Prostate gland (tissue), 2 donors: ENCODE results near the gene GREB1.

Experiments used
- POLR2A ChIP-seq: fragments of 450-650 bp; IDR thresholded peaks from one replicate; pipeline ENCODE4 v1.6.1; 2016; ENCODE audit warnings: antibody characterized with exemption, mild to moderate bottlenecking
- POLR2AphosphoS5 ChIP-seq: sonication (generic); formaldehyde crosslinking; IDR thresholded peaks from one replicate; pipeline ENCODE4 v1.6.1; 2017; ENCODE audit warnings: antibody characterized with exemption
- TF ChIP-seq, protein P1 (sequence below), 4 experiments: fragments of 200-600 bp in 2 of 4; fragments of 450-650 bp in 2 of 4; sonication (generic) in 2 of 4; IDR thresholded peaks; 1 replicate in 3 of 4; 2 replicates in 1 of 4; pipeline ENCODE4 v1.5.1; 2016 to 2019; ENCODE audit warnings: antibody characterized with exemption in 4 of 4, mild to moderate bottlenecking in 2 of 4, moderate library complexity in 2 of 4

DNA sequence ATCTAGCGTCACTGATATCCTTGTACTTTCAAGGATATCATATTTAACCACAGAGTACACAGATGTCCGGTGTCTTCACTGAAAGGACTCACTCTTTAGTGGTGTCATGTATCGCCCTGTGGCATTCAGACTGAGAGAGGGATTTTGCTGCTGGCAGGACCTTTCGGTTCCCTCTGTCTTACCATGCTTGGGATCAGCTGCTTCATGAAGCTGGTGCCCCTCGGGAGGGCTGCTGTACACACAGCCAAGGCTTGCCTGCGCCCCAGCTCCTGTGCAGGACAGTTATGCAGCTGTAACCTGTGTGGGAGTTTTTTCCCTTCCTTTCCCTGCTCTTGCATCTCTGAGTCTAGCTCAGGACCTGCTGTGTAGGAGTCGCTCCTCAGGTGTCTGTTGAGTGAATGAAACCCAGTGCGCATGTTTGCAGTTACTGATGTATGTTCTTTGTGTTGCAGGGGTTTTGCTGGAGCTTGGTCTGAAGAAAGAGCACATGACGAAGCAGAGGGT lies 64.4 kb downstream of the GREB1 start:
- TF ChIP-seq, protein P1, sequence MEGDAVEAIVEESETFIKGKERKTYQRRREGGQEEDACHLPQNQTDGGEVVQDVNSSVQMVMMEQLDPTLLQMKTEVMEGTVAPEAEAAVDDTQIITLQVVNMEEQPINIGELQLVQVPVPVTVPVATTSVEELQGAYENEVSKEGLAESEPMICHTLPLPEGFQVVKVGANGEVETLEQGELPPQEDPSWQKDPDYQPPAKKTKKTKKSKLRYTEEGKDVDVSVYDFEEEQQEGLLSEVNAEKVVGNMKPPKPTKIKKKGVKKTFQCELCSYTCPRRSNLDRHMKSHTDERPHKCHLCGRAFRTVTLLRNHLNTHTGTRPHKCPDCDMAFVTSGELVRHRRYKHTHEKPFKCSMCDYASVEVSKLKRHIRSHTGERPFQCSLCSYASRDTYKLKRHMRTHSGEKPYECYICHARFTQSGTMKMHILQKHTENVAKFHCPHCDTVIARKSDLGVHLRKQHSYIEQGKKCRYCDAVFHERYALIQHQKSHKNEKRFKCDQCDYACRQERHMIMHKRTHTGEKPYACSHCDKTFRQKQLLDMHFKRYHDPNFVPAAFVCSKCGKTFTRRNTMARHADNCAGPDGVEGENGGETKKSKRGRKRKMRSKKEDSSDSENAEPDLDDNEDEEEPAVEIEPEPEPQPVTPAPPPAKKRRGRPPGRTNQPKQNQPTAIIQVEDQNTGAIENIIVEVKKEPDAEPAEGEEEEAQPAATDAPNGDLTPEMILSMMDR (IDR thresholded peaks at IDR 0.05) = no peak
- TF ChIP-seq POLR2A = no peak
- TF ChIP-seq POLR2AphosphoS5 = no peak
